ENCODE results near the gene ZNF174.

DNA sequence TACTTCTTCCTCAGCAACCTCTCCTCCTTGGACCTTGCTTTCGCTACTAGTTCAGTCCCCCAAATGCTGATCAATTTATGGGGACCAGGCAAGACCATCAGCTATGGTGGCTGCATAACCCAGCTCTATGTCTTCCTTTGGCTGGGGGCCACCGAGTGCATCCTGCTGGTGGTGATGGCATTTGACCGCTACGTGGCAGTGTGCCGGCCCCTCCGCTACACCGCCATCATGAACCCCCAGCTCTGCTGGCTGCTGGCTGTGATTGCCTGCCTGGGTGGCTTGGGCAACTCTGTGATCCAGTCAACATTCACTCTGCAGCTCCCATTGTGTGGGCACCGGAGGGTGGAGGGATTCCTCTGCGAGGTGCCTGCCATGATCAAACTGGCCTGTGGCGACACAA, 44.9 kb upstream of the ZNF174 start:
- TF ChIP-seq, protein P1, sequence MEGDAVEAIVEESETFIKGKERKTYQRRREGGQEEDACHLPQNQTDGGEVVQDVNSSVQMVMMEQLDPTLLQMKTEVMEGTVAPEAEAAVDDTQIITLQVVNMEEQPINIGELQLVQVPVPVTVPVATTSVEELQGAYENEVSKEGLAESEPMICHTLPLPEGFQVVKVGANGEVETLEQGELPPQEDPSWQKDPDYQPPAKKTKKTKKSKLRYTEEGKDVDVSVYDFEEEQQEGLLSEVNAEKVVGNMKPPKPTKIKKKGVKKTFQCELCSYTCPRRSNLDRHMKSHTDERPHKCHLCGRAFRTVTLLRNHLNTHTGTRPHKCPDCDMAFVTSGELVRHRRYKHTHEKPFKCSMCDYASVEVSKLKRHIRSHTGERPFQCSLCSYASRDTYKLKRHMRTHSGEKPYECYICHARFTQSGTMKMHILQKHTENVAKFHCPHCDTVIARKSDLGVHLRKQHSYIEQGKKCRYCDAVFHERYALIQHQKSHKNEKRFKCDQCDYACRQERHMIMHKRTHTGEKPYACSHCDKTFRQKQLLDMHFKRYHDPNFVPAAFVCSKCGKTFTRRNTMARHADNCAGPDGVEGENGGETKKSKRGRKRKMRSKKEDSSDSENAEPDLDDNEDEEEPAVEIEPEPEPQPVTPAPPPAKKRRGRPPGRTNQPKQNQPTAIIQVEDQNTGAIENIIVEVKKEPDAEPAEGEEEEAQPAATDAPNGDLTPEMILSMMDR (IDR thresholded peaks at IDR 0.05), result no peak
- TF ChIP-seq POLR2A (IDR thresholded peaks at IDR 0.05), result no peak
